ENCODE results near the gene FAM107B. TPM values are rescaled to one million over a fixed set of nuclear protein-coding genes. Genes with fewer than 3 reads are reported as not detected.

The FAM107B gene
- total RNA-seq, 6 experiments from 2014 or later, result 58.6 to 116 (median 68.7) TPM

GRCh38 chr10:14483417-14483816 lies 291.3 kb downstream of the FAM107B start:
- DNase-seq (no peak), ATAC-seq (no peak)
- no peak for TF ChIP-seq CTCF (IDR thresholded peaks at IDR 0.05)
- no peak for TF ChIP-seq POLR2A (IDR thresholded peaks at IDR 0.05)
- H3K9me3 ChIP-seq, result no peaks in the 10 kb centered on the region
- H3K27ac ChIP-seq, result no peak overlapping the region
- intact Hi-C loops (cut with DNase I), result no loop called here
- no peak overlapping the region for H3K4me3 ChIP-seq
- no peaks in the 10 kb centered on the region for H3K27me3 ChIP-seq
- whole genome bisulfite sequencing (ENCODE audit: insufficient coverage, low coverage, low lambda C conversion rate, missing lambda C conversion rate), result 91% methylated on average over 4 of the region's 5 CpGs
- no peaks in the 10 kb centered on the region for H3K4me1 ChIP-seq
- no peaks in the 10 kb centered on the region for H3K36me3 ChIP-seq

GRCh38 chr10:14481752-14482151 lies 292.9 kb downstream of the FAM107B start:
- Histone ChIP-seq H3K27me3 (no peaks in the 10 kb centered on the region), H3K4me3 (no peak overlapping the region), H3K36me3 (no peaks in the 10 kb centered on the region), H3K9me3 (no peaks in the 10 kb centered on the region), H3K4me1 (no peaks in the 10 kb centered on the region), H3K27ac (no peak overlapping the region)
- no peak for DNase-seq
- intact Hi-C loops (cut with DNase I), result no loop called here
- no peak for ATAC-seq
- 67% methylated on average over 9 of the region's 9 CpGs for WGBS (ENCODE audit: insufficient coverage, low coverage, low lambda C conversion rate, missing lambda C conversion rate)
- TF ChIP-seq CTCF (IDR thresholded peaks at IDR 0.05), result no peak
- no peak for TF ChIP-seq POLR2A (IDR thresholded peaks at IDR 0.05)

- whole genome bisulfite sequencing (ENCODE audit: insufficient coverage, low coverage, low lambda C conversion rate, missing lambda C conversion rate), result 62% methylated on average over 3 of the region's 4 CpGs
- intact Hi-C loops (cut with DNase I), result no loop called here
Measured at GRCh38 chr10:14481014-14481413, 293.7 kb downstream of the FAM107B start.

GRCh38 chr10:14478604-14479003 lies 296.1 kb downstream of the FAM107B start:
- WGBS (ENCODE audit: insufficient coverage, low coverage, low lambda C conversion rate, missing lambda C conversion rate), result 32% methylated on average over 3 of the region's 3 CpGs
- ATAC-seq, result peak; percentile 58 to 80 (median 73)
- DNase-seq, result peak; percentile 38 to 57 (median 53)

More at GRCh38 chr10:14481014-14481413, 293.7 kb downstream of the FAM107B start:
- Histone ChIP-seq H3K9me3 (no peaks in the 10 kb centered on the region), H3K4me3 (no peak overlapping the region), H3K27me3 (no peaks in the 10 kb centered on the region), H3K4me1 (no peaks in the 10 kb centered on the region), H3K36me3 (no peaks in the 10 kb centered on the region), H3K27ac (no peak overlapping the region)
- TF ChIP-seq POLR2A (IDR thresholded peaks at IDR 0.05) (no peak), CTCF (IDR thresholded peaks at IDR 0.05) (no peak)
- DNase-seq, result no peak
- no peak for ATAC-seq

More at GRCh38 chr10:14478604-14479003, 296.1 kb downstream of the FAM107B start:
- intact Hi-C loops (cut with DNase I), result loop anchor here (10.0 kb wide), 2 partner anchors 274 to 284 kb away; no protein-coding TSS in a partner anchor
- Histone ChIP-seq H3K9me3 (no peaks in the 10 kb centered on the region), H3K4me1 (no peaks in the 10 kb centered on the region), H3K27ac (no peak overlapping the region), H3K36me3 (no peaks in the 10 kb centered on the region), H3K27me3 (no peaks in the 10 kb centered on the region), H3K4me3 (no peak overlapping the region)
- TF ChIP-seq CTCF (IDR thresholded peaks at IDR 0.05), result peak; percentile 33 to 53 (median 48)
- TF ChIP-seq POLR2A (IDR thresholded peaks at IDR 0.05), result no peak

Data from right lobe of liver (tissue), 6 donors.